Caco-2 (cell line): ENCODE results near the gene FNDC3A. TPM values are rescaled to one million over a fixed set of nuclear protein-coding genes. Genes with fewer than 3 reads are reported as not detected.

Experiments
- BruUV-seq: library from RNA; stranded (reverse); fragments of 400-500 nt; replicated peaks from 2 replicates; lab custom pipeline; 2021; lab: Mats Ljungman, UMichigan
- CTCF ChIA-PET: fragments of 300-600 bp; sonication (Branson Sonifier 250); formaldehyde crosslinking; loops from one replicate; lab custom pipeline; 2022; ENCODE audit warnings: antibody characterized with exemption; lab: Charles Lee
- POLR2A ChIA-PET: fragments of 300-600 bp; sonication (Branson Sonifier 250); formaldehyde crosslinking; loops from one replicate; lab custom pipeline; 2022; ENCODE audit warnings: antibody characterized with exemption; lab: Charles Lee
- DNase-seq, 2 experiments: peaks; one replicate each; pipeline versions ENCODE4 v3.0.0 to v3.0.0-alpha.2; 2020 to 2022
- H3K27me3 ChIP-seq: replicated peaks from 2 replicates; pipeline ENCODE4 v1.6.0; 2011; ENCODE audit warnings: low read length; ENCODE audit not compliant: control insufficient read depth, insufficient read depth
- H3K36me3 ChIP-seq: 2 replicates; pipeline ENCODE4 v1.5.1; 2011; ENCODE audit warnings: low read length; ENCODE audit not compliant: control insufficient read depth, insufficient read depth
- H3K4me1 ChIP-seq: fragments of 250-450 bp; sonication (Bioruptor Pico); 2 replicates; pipeline ENCODE4 v1.5.1; 2020; ENCODE audit warnings: mild to moderate bottlenecking
- H3K4me3 ChIP-seq: 2 replicates; pipeline ENCODE4 v1.5.1; 2011; ENCODE audit warnings: low read depth, mild to moderate bottlenecking, control low read depth, low read length
- H3K9me3 ChIP-seq: fragments of 250-450 bp; sonication (Bioruptor Pico); 2 replicates; pipeline ENCODE4 v1.5.1; 2020; ENCODE audit warnings: mild to moderate bottlenecking, moderate library complexity
- H3K27ac Mint-ChIP-seq: one replicate; pipeline ENCODE4 v1.8.0; 2022; ENCODE audit warnings: mixed read lengths; ENCODE audit not compliant: unreplicated experiment
- H3K27me3 Mint-ChIP-seq: one replicate; pipeline ENCODE4 v1.8.0; 2022; ENCODE audit warnings: mixed read lengths; ENCODE audit not compliant: insufficient read depth, unreplicated experiment
- H3K36me3 Mint-ChIP-seq: one replicate; pipeline ENCODE4 v1.8.0; 2022; ENCODE audit warnings: mild to moderate bottlenecking, mixed read lengths; ENCODE audit not compliant: insufficient read depth, unreplicated experiment
- H3K4me1 Mint-ChIP-seq: one replicate; pipeline ENCODE4 v1.8.0; 2022; ENCODE audit warnings: low read depth, mixed read lengths; ENCODE audit not compliant: unreplicated experiment
- H3K4me3 Mint-ChIP-seq: one replicate; pipeline ENCODE4 v1.8.0; 2022; ENCODE audit warnings: mild to moderate bottlenecking, moderate library complexity, mixed read lengths; ENCODE audit not compliant: unreplicated experiment
- H3K9me3 Mint-ChIP-seq: one replicate; pipeline ENCODE4 v1.8.0; 2022; ENCODE audit warnings: mixed read lengths; ENCODE audit not compliant: unreplicated experiment
- CTCF ChIP-seq, 2 experiments: fragments of 200-600 bp in 1 of 2; IDR thresholded peaks; 1 replicate in 1 of 2; 2 replicates in 1 of 2; pipeline versions ENCODE4 v1.5.1 to v1.8.0; 2011 to 2022; ENCODE audit warnings: antibody characterized with exemption in 1 of 2, control low read depth in 1 of 2, inconsistent platforms in 1 of 2, low read depth in 1 of 2, low read length in 1 of 2, mild to moderate bottlenecking in 1 of 2, moderate library complexity in 1 of 2; ENCODE audit not compliant: insufficient read depth in 1 of 2, severe bottlenecking in 1 of 2, unreplicated experiment in 1 of 2
- intact Hi-C: fragments of 100-400 bp; cut with micrococcal nuclease; formaldehyde crosslinking; loops from one replicate; pipeline ENCODE4 v1.10.0; 2022; ENCODE audit not compliant: unreplicated experiment
- total RNA-seq: library from RNA; stranded (reverse); gene quantifications from 2 replicates; pipeline ENCODE4 v1.2.3, GENCODE V29; 2022

Gene FNDC3A
- total RNA-seq, 1 experiment from 2014 or later, result 32.5 TPM

- no peak overlapping the region for H3K27ac Mint-ChIP-seq
- intact Hi-C loops, result no loop called here
- no peak overlapping the region for H3K4me3 ChIP-seq
- no TSS peak for BruUV-seq
- TF ChIP-seq CTCF (IDR thresholded peaks at IDR 0.05; ENCODE audit: insufficient read depth in 1 of 2, low read depth in 1 of 2, low read length in 1 of 2, severe bottlenecking in 1 of 2, unreplicated experiment in 1 of 2), result no peak
- H3K4me1 Mint-ChIP-seq, result no peaks in the 10 kb centered on the region
- no peaks in the 10 kb centered on the region for H3K27me3 ChIP-seq
- H3K4me3 Mint-ChIP-seq, result no peak overlapping the region
- POLR2A ChIA-PET, result no interaction called here
- peaks cover 34% of the 10 kb centered on the region for H3K36me3 Mint-ChIP-seq
- no peaks in the 10 kb centered on the region for H3K9me3 Mint-ChIP-seq
- DNase-seq, result no peak
- H3K36me3 ChIP-seq, result no peaks in the 10 kb centered on the region
- CTCF ChIA-PET, result no interaction called here
- H3K4me1 ChIP-seq, result no peaks in the 10 kb centered on the region
- H3K27me3 Mint-ChIP-seq, result no peaks in the 10 kb centered on the region
- no peaks in the 10 kb centered on the region for H3K9me3 ChIP-seq
Measured at GRCh38 chr13:49190901-49191300, 215.2 kb downstream of the FNDC3A start.

GRCh38 chr13:49206641-49207040, 230.9 kb downstream of the FNDC3A start:
- H3K4me1 ChIP-seq, result no peaks in the 10 kb centered on the region
- no peaks in the 10 kb centered on the region for H3K36me3 Mint-ChIP-seq
- H3K27me3 ChIP-seq, result no peaks in the 10 kb centered on the region
- H3K9me3 ChIP-seq, result no peaks in the 10 kb centered on the region
- H3K4me3 Mint-ChIP-seq, result no peak overlapping the region
- H3K27me3 Mint-ChIP-seq, result no peaks in the 10 kb centered on the region
- no peak for DNase-seq
- H3K9me3 Mint-ChIP-seq, result no peaks in the 10 kb centered on the region
- no peaks in the 10 kb centered on the region for H3K4me1 Mint-ChIP-seq
- POLR2A ChIA-PET, result no interaction called here
- intact Hi-C loops, result no loop called here
- no peak overlapping the region for H3K27ac Mint-ChIP-seq
- no TSS peak for BruUV-seq
- 0 out of 2 replicates have a peak, but pooled peaks cover 1% of the 10 kb centered on the region for H3K36me3 ChIP-seq
- CTCF ChIA-PET, result no interaction called here
- no peak overlapping the region for H3K4me3 ChIP-seq
- no peak for TF ChIP-seq CTCF (IDR thresholded peaks at IDR 0.05; ENCODE audit: insufficient read depth in 1 of 2, low read depth in 1 of 2, low read length in 1 of 2, severe bottlenecking in 1 of 2, unreplicated experiment in 1 of 2)

- CTCF ChIA-PET, result no interaction called here
- no peak for TF ChIP-seq CTCF (IDR thresholded peaks at IDR 0.05; ENCODE audit: insufficient read depth in 1 of 2, low read depth in 1 of 2, low read length in 1 of 2, severe bottlenecking in 1 of 2, unreplicated experiment in 1 of 2)
- no peaks in the 10 kb centered on the region for H3K27me3 ChIP-seq
- no peaks in the 10 kb centered on the region for H3K27me3 Mint-ChIP-seq
- no peak overlapping the region for H3K4me3 ChIP-seq
- no peaks in the 10 kb centered on the region for H3K4me1 ChIP-seq
- no peaks in the 10 kb centered on the region for H3K36me3 Mint-ChIP-seq
- DNase-seq, result no peak
- no peaks in the 10 kb centered on the region for H3K4me1 Mint-ChIP-seq
- H3K36me3 ChIP-seq, result 0 out of 2 replicates have a peak, but pooled peaks cover 1% of the 10 kb centered on the region
- intact Hi-C loops, result no loop called here
- no peaks in the 10 kb centered on the region for H3K9me3 ChIP-seq
- H3K27ac Mint-ChIP-seq, result no peak overlapping the region
- no TSS peak for BruUV-seq
- no peaks in the 10 kb centered on the region for H3K9me3 Mint-ChIP-seq
- POLR2A ChIA-PET, result no interaction called here
- no peak overlapping the region for H3K4me3 Mint-ChIP-seq
Measured at GRCh38 chr13:49208619-49209018, 232.9 kb downstream of the FNDC3A start.
